ENCODE results near the gene CPNE5. TPM values are rescaled to one million over a fixed set of nuclear protein-coding genes. Genes with fewer than 3 reads are reported as not detected.

The CPNE5 gene
- total and polyA plus RNA-seq, 9 of the 15 experiments (the other 6 are each of a cell fraction or from before 2014, with no cell fraction given), result 0.14 to 1.0 (median 0.46) TPM; not detected in 2

- ATAC-seq, result no peak
- intact Hi-C loops (cut with micrococcal nuclease), result loop anchor here (10.0 kb wide), 1 partner anchor 544 kb away; no protein-coding TSS in a partner anchor
- in situ Hi-C loops (cut with MboI), result no loop called here
- ChIA-PET POLR2A (interaction anchor here (0.6 to 2.9 kb wide), 7 partner anchors 9 to 152 kb away, joined by 3 to 9 read pairs (median 3); no protein-coding TSS in a partner anchor), CTCF (ENCODE audit: low intra/inter-chr PET ratio) (no interaction called here)
- Histone ChIP-seq H3K79me2 (ENCODE audit: control insufficient read depth, insufficient read depth, low read length) (no peaks in the 10 kb centered on the region), H3K9me3 (replicated peaks; ENCODE audit: control insufficient read depth, insufficient read depth, low read depth, low read length) (no peaks in the 10 kb centered on the region), H3K9me1 (ENCODE audit: control insufficient read depth, insufficient read depth, low read length) (no peaks in the 10 kb centered on the region), H3K36me3 (ENCODE audit: control insufficient read depth, insufficient read depth, low read length) (no peaks in the 10 kb centered on the region), H3K27me3 (ENCODE audit: control insufficient read depth in 2 of 2, insufficient read depth in 2 of 2, low read length in 2 of 2) (peaks cover 28 to 54% of the 10 kb centered on the region in 2 experiments; a peak in 4 of 5 replicates), H3K9ac (ENCODE audit: insufficient read depth in 1 of 2, low read depth in 2 of 2, low read length in 2 of 2) (no peak overlapping the region), H3K4me3 (no peak overlapping the region), H3K4me1 (replicated peaks in 1 of 2; ENCODE audit: control insufficient read depth in 2 of 2, insufficient read depth in 2 of 2, low read length in 2 of 2) (peaks cover 5 to 10% of the 10 kb centered on the region in 2 experiments; a peak in 4 of 5 replicates), H3K27ac (ENCODE audit: extremely low read depth, low read depth, low read length) (no peak overlapping the region), H2AFZ (ENCODE audit: low read depth, low read length) (no peak overlapping the region), H3K4me2 (ENCODE audit: insufficient read depth, low read length) (no peak overlapping the region), H4K20me1 (replicated peaks; ENCODE audit: control insufficient read depth, insufficient read depth, low read length) (peaks cover 14% of the 10 kb centered on the region; the same call in 1 of the 2 replicates)
- TF ChIP-seq GTF2E2 (tag; IDR thresholded peaks at IDR 0.05) (no peak), ZKSCAN1 (IDR thresholded peaks at IDR 0.05; ENCODE audit: low read depth, low read length) (peak; percentile 89)
- no peak for DNase-seq (ENCODE audit: extremely low read depth in 1 of 4, low spot score in 3 of 4)
- 4% methylated on average over 11 of the region's 11 CpGs for WGBS (ENCODE audit: insufficient coverage, low coverage, missing lambda C conversion rate)
- no TSS peak for BruUV-seq (replicated peaks)
- no peak for FAIRE-seq
Observed at GRCh38 chr6:36760685-36761435, 78.4 kb downstream of the CPNE5 start.
